Liver (tissue), 9 donors: ENCODE data around the gene NUP153. TPM values are rescaled to one million over a fixed set of nuclear protein-coding genes. Genes with fewer than 3 reads are reported as not detected.
"Not testable (repeated sequence)": the region's sequence is repeated elsewhere in the genome, so short reads cannot be mapped to it uniquely, and the experiment has no call there.

ENCODE experiments used
- DNase-seq: peaks from one replicate; pipeline ENCODE4 v3.0.0-alpha.2; 2017; ENCODE audit warnings: low spot score
- H3K27ac ChIP-seq, 2 donors: one replicate each; pipeline ENCODE4 v1.7.0; 2013; ENCODE audit warnings: inconsistent platforms in 2 of 2, low read length in 2 of 2, control low read depth in 1 of 2, low read depth in 1 of 2, mild to moderate bottlenecking in 1 of 2
- H3K27me3 ChIP-seq, 4 donors: one replicate each; pipeline versions ENCODE4 v1.6.1 to v1.7.0; 2013; ENCODE audit warnings: low read length in 3 of 4, inconsistent platforms in 1 of 4, mild to moderate bottlenecking in 1 of 4, moderate library complexity in 1 of 4; ENCODE audit not compliant: control insufficient read depth in 4 of 4, insufficient read depth in 4 of 4
- H3K36me3 ChIP-seq, 4 donors: one replicate each; pipeline versions ENCODE4 v1.6.1 to v1.7.0; 2013; ENCODE audit warnings: low read length in 3 of 4, mild to moderate bottlenecking in 3 of 4, low read depth in 1 of 4, moderate library complexity in 1 of 4; ENCODE audit not compliant: control insufficient read depth in 4 of 4, insufficient read depth in 3 of 4
- H3K4me1 ChIP-seq, 4 donors: one replicate each; pipeline versions ENCODE4 v1.6.1 to v1.7.0; 2013; ENCODE audit warnings: low read length in 3 of 4, mild to moderate bottlenecking in 3 of 4, moderate library complexity in 1 of 4; ENCODE audit not compliant: control insufficient read depth in 4 of 4, insufficient read depth in 4 of 4
- H3K4me3 ChIP-seq, 3 donors: one replicate each; pipeline versions ENCODE4 v1.6.1 to v1.7.0; 2013; ENCODE audit warnings: low read length in 3 of 3, control low read depth in 1 of 3, low read depth in 1 of 3, mild to moderate bottlenecking in 1 of 3
- H3K9ac ChIP-seq, 2 donors: one replicate each; pipeline ENCODE4 v1.7.0; 2013; ENCODE audit warnings: low read length in 2 of 2, mild to moderate bottlenecking in 2 of 2, moderate library complexity in 2 of 2, control low read depth in 1 of 2, low read depth in 1 of 2
- H3K9me3 ChIP-seq, 4 donors: one replicate each; pipeline versions ENCODE4 v1.6.1 to v1.7.0; 2013; ENCODE audit warnings: low read length in 3 of 4; ENCODE audit not compliant: control insufficient read depth in 4 of 4
- ATF3 ChIP-seq: IDR thresholded peaks from 2 replicates; pipeline ENCODE4 v1.6.1; 2016; ENCODE audit warnings: antibody characterized with exemption
- CTCF ChIP-seq: fragments of 150-350 bp; IDR thresholded peaks from 2 replicates; pipeline ENCODE4 v1.5.1; 2017; ENCODE audit warnings: improper control_type of control experiment, low read depth, low read length; ENCODE audit not compliant: missing input control
- EGR1 ChIP-seq, 2 donors: IDR thresholded peaks; 2 replicates each; pipeline ENCODE4 v1.6.1; 2016 to 2018; ENCODE audit warnings: antibody characterized with exemption in 2 of 2, low read depth in 2 of 2
- FOXA1 ChIP-seq: IDR thresholded peaks from 2 replicates; pipeline ENCODE4 v1.6.1; 2016; ENCODE audit warnings: antibody characterized with exemption
- FOXA2 ChIP-seq: IDR thresholded peaks from 2 replicates; pipeline ENCODE4 v1.6.1; 2016; ENCODE audit warnings: antibody characterized with exemption
- GABPA ChIP-seq, 2 donors: IDR thresholded peaks in 1 of 2; conservative IDR thresholded peaks in 1 of 2; 2 replicates each; pipeline ENCODE4 v1.6.1; 2016; ENCODE audit warnings: antibody characterized with exemption in 2 of 2, mild to moderate bottlenecking in 1 of 2, moderate library complexity in 1 of 2
- HNF4A ChIP-seq, 2 donors: conservative IDR thresholded peaks; 2 replicates each; pipeline ENCODE4 v1.6.1; 2016; ENCODE audit warnings: antibody characterized with exemption in 2 of 2, mild to moderate bottlenecking in 2 of 2
- HNF4G ChIP-seq: IDR thresholded peaks from 2 replicates; pipeline ENCODE4 v1.6.1; 2016; ENCODE audit warnings: antibody characterized with exemption
- JUND ChIP-seq, 2 donors: IDR thresholded peaks; 2 replicates each; pipeline ENCODE4 v1.6.1; 2016; ENCODE audit warnings: antibody characterized with exemption in 2 of 2
- MAX ChIP-seq: IDR thresholded peaks from 2 replicates; pipeline ENCODE4 v1.6.1; 2016; ENCODE audit warnings: antibody characterized with exemption
- NR2F2 ChIP-seq: IDR thresholded peaks from 2 replicates; pipeline ENCODE4 v1.6.1; 2016; ENCODE audit warnings: antibody characterized with exemption
- RAD21 ChIP-seq, 2 donors: IDR thresholded peaks; 2 replicates each; pipeline ENCODE4 v1.6.1; 2016; ENCODE audit warnings: antibody characterized with exemption in 2 of 2, mild to moderate bottlenecking in 2 of 2
- REST ChIP-seq: IDR thresholded peaks from 2 replicates; pipeline ENCODE4 v1.6.1; 2016; ENCODE audit warnings: antibody characterized with exemption, mild to moderate bottlenecking
- RXRA ChIP-seq, 2 donors: IDR thresholded peaks; 2 replicates each; pipeline ENCODE4 v1.6.1; 2017 to 2018; ENCODE audit warnings: antibody characterized with exemption in 2 of 2, mild to moderate bottlenecking in 1 of 2
- SP1 ChIP-seq: IDR thresholded peaks from 2 replicates; pipeline ENCODE4 v1.6.1; 2018; ENCODE audit warnings: antibody characterized with exemption, mild to moderate bottlenecking
- TAF1 ChIP-seq: conservative IDR thresholded peaks from 2 replicates; pipeline ENCODE4 v1.6.1; 2016; ENCODE audit warnings: antibody characterized with exemption, mild to moderate bottlenecking
- YY1 ChIP-seq: IDR thresholded peaks from 2 replicates; pipeline ENCODE4 v1.6.1; 2016; ENCODE audit warnings: antibody characterized with exemption, mild to moderate bottlenecking
- ZBTB33 ChIP-seq: IDR thresholded peaks from 2 replicates; pipeline ENCODE4 v1.6.1; 2016; ENCODE audit warnings: antibody characterized with exemption
- WGBS: extraction: QIAGEN DNeasy Blood & Tissue Kit; methylation state at CpG from one replicate; pipeline ENCODE4 v1.1.7; 2013; 5-methylcytosine and 5-hydroxymethylcytosine counted together
- polyA plus RNA-seq, 2 donors: library from polyadenylated mRNA; stranded (reverse) in 1 of 2; unstranded in 1 of 2; fragments of 200-250 nt in 1 of 2; fragments of >200 nt in 1 of 2; fragmentation: Nextera tagmentation in 1 of 2; extraction: Ambion mirVana in 1 of 2; gene quantifications; one replicate each; pipeline versions ENCODE4 v1.2.1 to v1.2.3, GENCODE V29; 2013 to 2015
- total RNA-seq, 2 donors: library from RNA; depleted of rRNA; stranded (reverse); fragments of >200 nt; gene quantifications; one replicate each; pipeline ENCODE4 v1.2.3, GENCODE V29; 2014
- donor health status: healthy.
- donor health status: healthy.
- donor health status: healthy.
- donor health status: healthy.
- donor health status: healthy.

NUP153 gene
- total and polyA plus RNA-seq, 4 donors = 5.1 to 42.4 (median 14.4) TPM

GRCh38 chr6:17584241-17584803, 122.4 kb downstream of the NUP153 start:
- Histone ChIP-seq H3K9me3 (no peaks in the 10 kb centered on the region), H3K4me3 (peak overlapping the region in 1 of 3 donors; percentile 26), H3K4me1 (peaks cover 0 to 10% (median 6%) of the 10 kb centered on the region in 4 donors), H3K36me3 (no peaks in the 10 kb centered on the region), H3K27ac (peak overlapping the region in 1 of 2 donors; percentile 54), H3K9ac (peak overlapping the region; percentile 33 to 41), H3K27me3 (no peaks in the 10 kb centered on the region)
- DNase-seq = no peak
- WGBS = 5% methylated on average over 7 of the region's 7 CpGs
- peak; percentile 90 to 96 for TF ChIP-seq RAD21 (IDR thresholded peaks at IDR 0.05)
- TF ChIP-seq RXRA (IDR thresholded peaks at IDR 0.05) = no peak
- no peak for TF ChIP-seq NR2F2
- TF ChIP-seq CTCF = peak; percentile 74
- peak in 1 of 2 donors; percentile 7 for TF ChIP-seq HNF4A (conservative IDR thresholded peaks at IDR 0.05)
- no peak for TF ChIP-seq FOXA1
- no peak for TF ChIP-seq FOXA2
- no peak for TF ChIP-seq JUND (IDR thresholded peaks at IDR 0.05)

- Histone ChIP-seq H3K4me3 (peak overlapping the region in 1 of 3 donors; percentile 26), H3K27me3 (no peaks in the 10 kb centered on the region), H3K36me3 (no peaks in the 10 kb centered on the region), H3K4me1 (peaks cover 0 to 10% (median 6%) of the 10 kb centered on the region in 4 donors), H3K9me3 (no peaks in the 10 kb centered on the region), H3K27ac (peak overlapping the region in 1 of 2 donors; percentile 54), H3K9ac (peak overlapping the region; percentile 33 to 41)
- DNase-seq = no peak
- 15% methylated on average over 5 of the region's 5 CpGs for WGBS
- no peak for TF ChIP-seq MAX
- no peak for TF ChIP-seq NR2F2
- TF ChIP-seq FOXA1 = no peak
- TF ChIP-seq RXRA (IDR thresholded peaks at IDR 0.05) = no peak
- TF ChIP-seq REST = no peak
- TF ChIP-seq HNF4G = no peak
- no peak for TF ChIP-seq TAF1
- TF ChIP-seq SP1 = no peak
- no peak for TF ChIP-seq JUND (IDR thresholded peaks at IDR 0.05)
- no peak for TF ChIP-seq ZBTB33
- TF ChIP-seq HNF4A (conservative IDR thresholded peaks at IDR 0.05) = no peak
- no peak for TF ChIP-seq FOXA2
- no peak for TF ChIP-seq GABPA (IDR thresholded peaks at IDR 0.05 in 1 of 2, conservative IDR thresholded peaks at IDR 0.05 in 1 of 2)
- no peak for TF ChIP-seq EGR1 (IDR thresholded peaks at IDR 0.05; ENCODE audit: low read depth in 2 of 2)
- no peak for TF ChIP-seq RAD21 (IDR thresholded peaks at IDR 0.05)
- TF ChIP-seq ATF3 = no peak
- no peak for TF ChIP-seq CTCF
- no peak for TF ChIP-seq YY1
Measured at GRCh38 chr6:17583811-17584210, 122.9 kb downstream of the NUP153 start.

- H3K9me3 ChIP-seq, DNase-seq, H3K36me3 ChIP-seq, H3K27ac ChIP-seq, H3K4me3 ChIP-seq, H3K27me3 ChIP-seq, H3K9ac ChIP-seq: not testable (repeated sequence)
- H3K4me1 ChIP-seq = peaks cover 0 to 10% (median 6%) of the 10 kb centered on the region in 4 donors
- WGBS = 95% methylated on average over 7 of the region's 7 CpGs
Measured at GRCh38 chr6:17581282-17581681, 125.4 kb downstream of the NUP153 start.
